Cardiac fibroblast (primary cell): ENCODE data around the gene TCF7L1.

Source experiments
- DNase-seq, 2 donors: peaks; one replicate each; pipeline versions ENCODE4 v3.0.0 to v3.0.0-alpha.2; 2010; ENCODE audit warnings: low read depth in 2 of 2
- H3K4me3 ChIP-seq, 2 donors: replicated peaks in 1 of 2; 1 replicate in 1 of 2; 2 replicates in 1 of 2; pipeline ENCODE4 v1.5.1; 2011; ENCODE audit warnings: low read depth in 2 of 2, low read length in 2 of 2, mild to moderate bottlenecking in 2 of 2, moderate library complexity in 1 of 2
- TF ChIP-seq, protein P1 (sequence below): IDR thresholded peaks from one replicate; pipeline ENCODE4 v1.5.1; 2011; ENCODE audit warnings: low read depth, mild to moderate bottlenecking, low read length, inconsistent platforms

The TCF7L1 gene

DNA sequence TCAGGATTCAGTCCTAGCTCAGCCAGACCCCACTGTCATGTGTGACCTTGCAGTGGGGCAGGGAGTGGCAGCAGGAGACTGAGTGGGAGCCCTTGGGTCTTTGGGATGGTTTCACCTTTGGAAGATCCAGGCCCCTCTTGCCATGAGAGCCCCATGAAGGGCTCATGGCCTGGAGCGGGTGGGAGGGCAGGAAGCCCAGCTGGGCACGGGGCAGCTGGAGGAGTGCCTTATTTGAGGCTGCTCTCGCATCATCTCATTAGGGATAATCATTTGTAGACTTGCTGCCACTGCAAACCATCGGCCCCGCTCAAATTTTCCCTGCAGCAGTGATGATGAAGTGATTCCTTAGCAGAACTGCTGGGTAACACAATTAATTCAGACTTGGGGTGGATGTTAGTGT is 120.7 kb downstream of the TCF7L1 start:
- TF ChIP-seq, protein P1, sequence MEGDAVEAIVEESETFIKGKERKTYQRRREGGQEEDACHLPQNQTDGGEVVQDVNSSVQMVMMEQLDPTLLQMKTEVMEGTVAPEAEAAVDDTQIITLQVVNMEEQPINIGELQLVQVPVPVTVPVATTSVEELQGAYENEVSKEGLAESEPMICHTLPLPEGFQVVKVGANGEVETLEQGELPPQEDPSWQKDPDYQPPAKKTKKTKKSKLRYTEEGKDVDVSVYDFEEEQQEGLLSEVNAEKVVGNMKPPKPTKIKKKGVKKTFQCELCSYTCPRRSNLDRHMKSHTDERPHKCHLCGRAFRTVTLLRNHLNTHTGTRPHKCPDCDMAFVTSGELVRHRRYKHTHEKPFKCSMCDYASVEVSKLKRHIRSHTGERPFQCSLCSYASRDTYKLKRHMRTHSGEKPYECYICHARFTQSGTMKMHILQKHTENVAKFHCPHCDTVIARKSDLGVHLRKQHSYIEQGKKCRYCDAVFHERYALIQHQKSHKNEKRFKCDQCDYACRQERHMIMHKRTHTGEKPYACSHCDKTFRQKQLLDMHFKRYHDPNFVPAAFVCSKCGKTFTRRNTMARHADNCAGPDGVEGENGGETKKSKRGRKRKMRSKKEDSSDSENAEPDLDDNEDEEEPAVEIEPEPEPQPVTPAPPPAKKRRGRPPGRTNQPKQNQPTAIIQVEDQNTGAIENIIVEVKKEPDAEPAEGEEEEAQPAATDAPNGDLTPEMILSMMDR: no peak
- no peak for DNase-seq
- no peak overlapping the region for H3K4me3 ChIP-seq

DNA sequence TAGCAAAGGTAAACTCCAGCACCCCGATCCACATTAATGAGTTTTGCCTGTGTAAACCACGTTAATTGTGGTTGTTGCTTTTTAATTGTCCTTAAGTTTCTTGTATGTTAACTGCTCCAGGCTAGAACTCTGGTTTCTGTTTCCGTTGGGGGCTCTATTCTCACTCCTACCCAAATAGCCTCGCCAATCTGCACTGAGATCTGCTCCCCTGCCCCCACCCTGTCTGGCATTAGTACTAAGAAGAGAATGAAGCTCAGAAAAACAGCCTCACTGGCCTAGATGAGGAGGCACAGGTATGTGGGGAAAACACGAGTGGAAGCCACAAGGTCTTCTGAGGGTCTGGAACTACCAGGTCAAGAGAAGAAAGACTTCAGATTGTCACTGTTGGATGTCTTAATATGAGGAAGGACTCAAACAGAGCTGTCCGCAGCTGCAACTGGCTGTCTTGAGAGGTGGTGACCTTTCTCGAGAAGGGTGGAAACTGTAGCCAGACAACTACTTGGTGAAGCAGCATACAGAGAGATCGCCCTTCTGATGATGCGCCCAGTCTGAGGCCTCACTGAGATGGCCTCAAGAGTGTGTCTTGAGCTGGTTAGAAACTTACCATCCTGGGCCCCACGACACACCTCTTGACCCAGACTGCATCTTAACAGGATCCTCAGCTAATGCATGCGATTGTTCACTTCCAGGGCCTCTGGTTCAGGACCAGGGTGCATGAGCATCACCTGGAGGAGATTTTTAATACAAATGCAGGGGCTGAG is 121.5 kb downstream of the TCF7L1 start:
- H3K4me3 ChIP-seq: no peak overlapping the region
- DNase-seq: no peak
- TF ChIP-seq, protein P1: no peak

DNA sequence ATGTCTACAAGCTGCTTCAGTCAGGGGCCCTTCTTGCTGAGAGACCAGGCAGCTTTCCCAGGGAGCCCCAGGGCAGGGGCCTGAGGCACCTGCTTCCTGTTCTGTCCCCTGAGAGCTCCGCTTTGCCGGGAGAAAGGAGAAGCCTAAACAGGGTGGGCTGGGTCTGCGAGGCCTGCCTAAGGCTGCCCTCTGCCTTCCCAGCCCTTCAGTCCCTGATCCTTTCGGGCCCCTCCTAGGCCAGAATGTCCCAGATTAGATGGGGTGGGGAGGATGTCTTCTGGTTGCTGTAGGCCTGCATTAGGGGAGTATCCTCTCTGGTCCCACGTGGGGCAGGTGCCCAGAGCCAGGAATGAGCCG is 122.2 kb downstream of the TCF7L1 start:
- H3K4me3 ChIP-seq: no peak overlapping the region
- no peak for DNase-seq
- TF ChIP-seq, protein P1: no peak

DNA sequence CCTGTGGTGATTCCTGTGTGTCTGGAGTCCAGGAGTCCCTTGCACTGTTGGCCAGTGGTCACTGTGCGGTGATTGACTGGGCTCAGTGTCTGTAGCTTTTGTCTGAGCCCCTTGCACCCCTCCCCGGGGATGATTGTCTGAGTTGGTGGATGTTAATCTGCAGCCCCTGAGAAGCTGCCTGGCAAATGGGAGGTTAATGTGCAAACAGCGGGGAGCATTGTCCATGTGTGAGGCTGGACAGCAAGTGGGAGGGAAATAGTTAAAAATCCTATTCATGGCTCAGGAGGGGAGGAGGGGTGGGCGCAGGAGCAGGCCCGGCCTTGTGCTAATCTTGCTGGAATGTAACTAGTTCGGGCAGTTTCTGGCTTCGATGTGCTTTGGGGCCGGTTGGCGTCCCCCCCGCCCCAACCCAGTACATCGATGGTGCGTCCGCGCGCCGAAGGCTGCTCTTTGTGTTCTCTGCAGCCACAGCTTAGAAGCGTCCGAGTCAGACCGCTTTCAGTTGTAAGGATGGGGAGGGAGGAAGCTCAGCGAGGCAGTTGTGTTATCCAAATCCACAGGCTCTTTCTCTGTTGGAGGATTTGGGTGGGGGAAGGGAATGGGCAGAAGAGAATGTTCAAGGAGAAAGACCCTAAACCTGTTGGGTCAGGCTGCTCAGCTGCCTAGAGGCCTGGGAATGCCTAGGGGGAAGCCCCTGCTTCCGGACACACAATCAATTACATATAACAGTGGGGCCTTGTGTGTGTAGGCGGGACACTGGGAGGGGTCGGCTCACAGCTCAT is 122.8 kb downstream of the TCF7L1 start:
- TF ChIP-seq, protein P1: no peak
- peak overlapping the region in 1 of 2 donors; percentile 13 for H3K4me3 ChIP-seq
- DNase-seq: peak; percentile 34 to 67

DNA sequence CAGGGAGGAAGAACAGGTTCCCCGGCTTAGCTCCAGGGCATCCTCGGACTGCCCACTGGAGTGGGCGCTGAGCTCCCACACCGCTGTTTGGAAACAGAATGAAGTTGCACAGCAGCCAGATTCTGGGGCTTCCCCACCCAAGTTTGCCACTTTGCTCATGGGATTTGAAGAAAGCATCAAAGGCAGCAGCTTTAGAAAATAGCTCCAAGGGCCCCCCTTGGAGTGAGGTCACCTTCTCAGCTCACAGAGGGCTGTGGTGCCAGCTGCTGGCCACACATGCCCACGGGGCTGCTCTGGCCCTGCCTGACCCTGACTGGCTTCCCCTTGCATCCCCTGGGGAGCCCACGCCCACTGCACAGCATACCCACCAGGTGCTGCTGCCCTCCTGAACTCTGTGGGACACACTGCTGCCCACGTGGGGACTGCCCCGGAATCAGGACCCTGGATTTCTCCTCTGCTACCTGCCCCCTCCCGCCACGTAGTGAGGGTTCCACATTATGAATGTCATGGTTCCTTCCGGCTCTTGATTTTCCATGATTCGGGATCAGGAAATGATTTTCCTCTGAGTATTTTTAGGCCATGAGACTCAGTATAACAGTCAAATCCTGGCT is 124.3 kb downstream of the TCF7L1 start:
- TF ChIP-seq, protein P1: no peak
- H3K4me3 ChIP-seq: no peak overlapping the region
- no peak for DNase-seq

DNA sequence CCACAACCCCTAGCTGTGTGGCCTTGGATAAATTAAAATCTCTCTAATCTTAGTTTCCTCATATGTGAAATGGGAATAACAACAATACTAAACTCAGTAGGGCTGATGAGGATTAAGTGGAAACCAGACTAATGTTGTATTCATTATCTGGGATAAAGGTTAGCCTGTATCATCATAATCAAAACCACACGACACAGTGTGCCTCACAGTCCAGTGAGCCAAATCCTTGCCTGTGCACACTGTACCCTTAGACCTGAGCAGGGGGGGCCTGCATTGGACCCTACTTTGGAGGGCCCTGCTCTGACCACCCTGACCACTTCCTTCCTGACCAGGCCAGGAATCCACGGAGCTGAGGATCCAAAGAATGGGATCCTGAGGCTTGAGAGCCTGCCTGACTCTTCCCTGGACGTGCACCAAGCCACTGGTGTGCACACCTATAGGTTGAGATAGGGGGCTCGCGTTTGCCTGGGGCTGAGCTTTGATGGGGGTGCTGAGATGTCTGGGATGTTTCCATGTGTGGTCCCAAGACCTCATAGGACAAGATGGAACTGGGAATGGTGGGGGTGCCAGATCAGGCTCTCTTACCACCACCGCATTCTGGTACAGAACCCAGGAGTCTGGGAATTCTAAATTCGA is 124.9 kb downstream of the TCF7L1 start:
- TF ChIP-seq, protein P1: no peak
- no peak for DNase-seq
- H3K4me3 ChIP-seq: no peak overlapping the region
